ENCODE measurements around the gene CD81.

DNA sequence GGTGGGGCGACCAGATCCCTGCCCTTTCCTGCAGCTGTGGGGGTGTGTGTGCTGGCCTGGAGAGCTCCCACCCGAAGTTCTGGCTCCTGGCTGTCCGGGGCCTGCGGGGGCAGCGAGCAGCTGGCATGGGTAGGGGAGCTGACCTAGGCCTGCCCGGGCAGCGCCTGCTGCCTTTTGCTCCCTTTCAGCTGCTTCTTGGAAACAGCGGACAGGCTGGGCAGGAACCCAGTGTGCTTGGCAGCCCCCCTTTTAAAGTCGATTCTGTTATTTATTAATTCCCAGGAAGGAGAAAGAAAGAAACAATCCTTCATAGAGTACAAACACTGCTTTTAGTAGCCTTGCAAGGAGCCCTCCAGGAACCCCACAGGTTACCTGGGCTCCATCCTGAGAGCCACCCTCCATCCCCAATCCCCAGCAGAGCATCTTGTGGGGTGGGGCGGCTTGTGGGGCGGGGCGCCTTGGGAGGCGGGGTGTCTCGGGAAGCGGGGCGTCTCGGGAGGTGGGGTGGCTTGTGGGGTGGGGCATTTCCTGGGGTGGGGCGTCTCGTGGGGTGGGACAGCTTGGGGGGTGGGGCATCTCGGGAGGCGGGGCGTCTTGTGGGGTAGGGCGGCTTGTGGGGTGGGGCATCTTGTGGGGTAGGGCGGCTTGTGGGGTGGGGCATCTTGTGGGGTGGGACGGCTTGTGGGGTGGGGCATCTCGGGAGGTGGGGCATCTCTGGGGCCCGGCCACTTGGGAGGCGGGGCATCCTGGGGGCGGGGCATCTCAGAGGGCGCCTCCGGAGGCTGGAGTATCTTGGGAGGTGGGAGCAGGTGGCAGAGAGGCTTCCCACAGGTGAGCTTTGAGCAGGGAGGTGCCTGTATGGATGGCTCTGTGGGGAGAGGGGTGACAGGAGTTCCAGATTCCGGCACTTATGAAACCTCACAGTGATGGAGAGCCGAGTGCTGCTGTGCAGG lies 7.0 kb downstream of the CD81 start:
- TF ChIP-seq, protein P1, sequence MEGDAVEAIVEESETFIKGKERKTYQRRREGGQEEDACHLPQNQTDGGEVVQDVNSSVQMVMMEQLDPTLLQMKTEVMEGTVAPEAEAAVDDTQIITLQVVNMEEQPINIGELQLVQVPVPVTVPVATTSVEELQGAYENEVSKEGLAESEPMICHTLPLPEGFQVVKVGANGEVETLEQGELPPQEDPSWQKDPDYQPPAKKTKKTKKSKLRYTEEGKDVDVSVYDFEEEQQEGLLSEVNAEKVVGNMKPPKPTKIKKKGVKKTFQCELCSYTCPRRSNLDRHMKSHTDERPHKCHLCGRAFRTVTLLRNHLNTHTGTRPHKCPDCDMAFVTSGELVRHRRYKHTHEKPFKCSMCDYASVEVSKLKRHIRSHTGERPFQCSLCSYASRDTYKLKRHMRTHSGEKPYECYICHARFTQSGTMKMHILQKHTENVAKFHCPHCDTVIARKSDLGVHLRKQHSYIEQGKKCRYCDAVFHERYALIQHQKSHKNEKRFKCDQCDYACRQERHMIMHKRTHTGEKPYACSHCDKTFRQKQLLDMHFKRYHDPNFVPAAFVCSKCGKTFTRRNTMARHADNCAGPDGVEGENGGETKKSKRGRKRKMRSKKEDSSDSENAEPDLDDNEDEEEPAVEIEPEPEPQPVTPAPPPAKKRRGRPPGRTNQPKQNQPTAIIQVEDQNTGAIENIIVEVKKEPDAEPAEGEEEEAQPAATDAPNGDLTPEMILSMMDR (IDR thresholded peaks at IDR 0.05; ENCODE audit: low read depth, low read length, poor library complexity, severe bottlenecking): no peak
- no peak for TF ChIP-seq EZH2phosphoT487 (IDR thresholded peaks at IDR 0.05; ENCODE audit: borderline replicate concordance, low read length)
